Ovary (tissue), 9 donors: ENCODE measurements around the gene KANK2. TPM values are rescaled to one million over a fixed set of nuclear protein-coding genes. Genes with fewer than 3 reads are reported as not detected.
A peak's percentile ranks its signal among the peaks of the same experiment; 100 is the strongest.
"Not testable (repeated sequence)": the region's sequence is repeated elsewhere in the genome, so short reads cannot be mapped to it uniquely, and the experiment has no call there.

ENCODE experiments used
- DNase-seq, 5 donors: peaks; one replicate each; pipeline ENCODE4 v3.0.0-alpha.2; 2019 to 2020
- H3K27ac ChIP-seq, 2 donors: fragments of 200-600 bp; one replicate each; pipeline versions ENCODE4 v1.5.1 to v1.8.0; 2019 to 2022
- H3K27me3 ChIP-seq: fragments of 200-600 bp; one replicate; pipeline ENCODE4 v1.8.0; 2022
- H3K36me3 ChIP-seq: fragments of 200-600 bp; sonication (generic); one replicate; pipeline ENCODE4 v1.5.1; 2019
- H3K4me1 ChIP-seq: one replicate; pipeline ENCODE4 v1.8.1; 2013; ENCODE audit warnings: mild to moderate bottlenecking, moderate library complexity; ENCODE audit not compliant: insufficient read depth
- H3K4me3 ChIP-seq: fragments of 200-600 bp; sonication (generic); one replicate; pipeline ENCODE4 v1.5.1; 2017
- H3K9me3 ChIP-seq, 2 donors: fragments of 200-600 bp in 1 of 2; sonication (generic) in 1 of 2; one replicate each; pipeline versions ENCODE4 v1.5.1 to v1.8.1; 2013 to 2019; ENCODE audit warnings: mild to moderate bottlenecking in 1 of 2, moderate library complexity in 1 of 2
- CTCF ChIP-seq, 3 donors: fragments of 450-650 bp in 2 of 3; fragments of 200-600 bp in 1 of 3; IDR thresholded peaks; one replicate each; pipeline versions ENCODE4 v1.5.1 to v1.8.0; 2016 to 2022; ENCODE audit warnings: antibody characterized with exemption in 3 of 3, mild to moderate bottlenecking in 1 of 3
- EP300 ChIP-seq: sonication (generic); formaldehyde crosslinking; IDR thresholded peaks from one replicate; pipeline ENCODE4 v1.6.1; 2017; ENCODE audit warnings: antibody characterized with exemption
- POLR2A ChIP-seq: fragments of 450-650 bp; IDR thresholded peaks from one replicate; pipeline ENCODE4 v1.6.1; 2017; ENCODE audit warnings: antibody characterized with exemption, mild to moderate bottlenecking, moderate library complexity
- WGBS, 3 donors: extraction: QIAGEN DNeasy Blood & Tissue Kit in 1 of 3; methylation state at CpG; one replicate each; pipeline versions ENCODE4 v1.1.5 to v1.1.7; 2013 to 2017; 5-methylcytosine and 5-hydroxymethylcytosine counted together
- intact Hi-C, 4 donors: fragments of 100-400 bp; cut with DNase I; formaldehyde crosslinking; loops; one replicate each; pipeline versions ENCODE4 v1.11.0 to v1.15.1; 2022 to 2023
- polyA plus RNA-seq, 2 donors: library from polyadenylated mRNA; stranded (reverse); fragments of 200-250 nt in 1 of 2; fragments of 350-450 nt in 1 of 2; fragmentation: Illumina TruSeq in 1 of 2; extraction: RNeasy Lipid Tissue Mini Kit (QIAGEN cat#74804) in 1 of 2; gene quantifications; one replicate each; pipeline ENCODE4 v1.2.3, GENCODE V29; 2013 to 2014
- total RNA-seq, 7 donors: library from RNA; depleted of rRNA in 2 of 7; stranded (reverse); fragments of >200 nt in 2 of 7; fragmentation: NEBNext Ultra II Directional in 3 of 7; extraction: Animal tissue kit (Norgen Biotek cat#: 25700) in 3 of 7; gene quantifications; one replicate each; pipeline versions ENCODE4 v1.1.0 to v1.2.4, GENCODE V29; 2016 to 2023
- donor health status: DM: no; HTN: no; CAD: no; lungs with moderate emphysema.
- donor health status: DM: no; HTN: no; CAD: no.
- donor health status: Bipolar disorder and iron deficiency.
- donor health status: DM: yes; HTN: yes; CAD: no.
- donor health status: DM: no; HTN: no; CAD: no.
- donor health status: DM: yes; HTN: yes; CAD: no.

KANK2 gene
- total and polyA plus RNA-seq, 9 donors: 238 to 642 (median 433) TPM

- 50 to 57% (median 50%) methylated on average over 13 of the region's 13 CpGs for WGBS, 3 donors
- Histone ChIP-seq H3K9me3 (no peaks in the 10 kb centered on the region), H3K4me3 (no peak overlapping the region), H3K36me3 (no peaks in the 10 kb centered on the region), H3K4me1 (peaks cover 13% of the 10 kb centered on the region), H3K27me3 (no peaks in the 10 kb centered on the region), H3K27ac (peak overlapping the region; percentile 78 to 85)
- no peak for DNase-seq
- TF ChIP-seq CTCF (IDR thresholded peaks at IDR 0.05): no peak
- no peak for TF ChIP-seq POLR2A
- TF ChIP-seq EP300: no peak
- intact Hi-C loops: no loop called here
Observed at GRCh38 chr19:11165486-11166030, 31.8 kb downstream of the KANK2 start.

- DNase-seq: peak; percentile 81 to 89 (median 84)
- Histone ChIP-seq H3K4me1 (peaks cover 13% of the 10 kb centered on the region), H3K9me3 (no peaks in the 10 kb centered on the region), H3K36me3 (no peaks in the 10 kb centered on the region), H3K27ac (peak overlapping the region; percentile 78 to 85), H3K4me3 (no peak overlapping the region), H3K27me3 (no peaks in the 10 kb centered on the region)
- intact Hi-C loops: no loop called here
- WGBS, 3 donors: 3 to 12% (median 8%) methylated on average over 17 of the region's 17 CpGs
- TF ChIP-seq CTCF (IDR thresholded peaks at IDR 0.05) (no peak), EP300 (peak; percentile 5), POLR2A (peak; percentile 13)
Observed at GRCh38 chr19:11164879-11165406, 32.4 kb downstream of the KANK2 start.

GRCh38 chr19:11164296-11164695, 33.0 kb downstream of the KANK2 start:
- no peak for DNase-seq
- no peaks in the 10 kb centered on the region for H3K36me3 ChIP-seq
- no peak overlapping the region for H3K4me3 ChIP-seq
- no peaks in the 10 kb centered on the region for H3K27me3 ChIP-seq
- no peaks in the 10 kb centered on the region for H3K9me3 ChIP-seq
- H3K27ac ChIP-seq: peak overlapping the region; percentile 78 to 85
- H3K4me1 ChIP-seq: peaks cover 16% of the 10 kb centered on the region
- intact Hi-C loops: no loop called here
- TF ChIP-seq EP300: no peak
- TF ChIP-seq POLR2A: no peak
- TF ChIP-seq CTCF (IDR thresholded peaks at IDR 0.05): no peak
- WGBS, 3 donors: 48 to 68% (median 62%) methylated on average over 11 of the region's 11 CpGs

GRCh38 chr19:11160440-11160768, 36.9 kb downstream of the KANK2 start:
- peak overlapping the region; percentile 6 to 14 for H3K27ac ChIP-seq
- H3K36me3 ChIP-seq, H3K4me3 ChIP-seq, H3K9me3 ChIP-seq, H3K27me3 ChIP-seq, intact Hi-C loops, DNase-seq: not testable (repeated sequence)
- WGBS, 3 donors: 90 to 94% (median 94%) methylated on average over 2 of the region's 2 CpGs
- H3K4me1 ChIP-seq: peaks cover 12% of the 10 kb centered on the region

- intact Hi-C loops: loop anchor here in 1 of 4 donors (5.0 kb wide), 1 partner anchor 37 kb away; the partner anchor contains the start of gene KANK2
- no peak overlapping the region for H3K4me3 ChIP-seq
- H3K27me3 ChIP-seq: no peaks in the 10 kb centered on the region
- peak overlapping the region; percentile 6 to 27 for H3K27ac ChIP-seq
- peaks cover 15% of the 10 kb centered on the region for H3K4me1 ChIP-seq
- H3K36me3 ChIP-seq: no peaks in the 10 kb centered on the region
- TF ChIP-seq EP300 (no peak), CTCF (IDR thresholded peaks at IDR 0.05) (no peak), POLR2A (no peak)
- DNase-seq: peak in 1 of 5 donors; percentile 65
- WGBS, 3 donors: 14 to 19% (median 16%) methylated on average over 16 of the region's 16 CpGs
- H3K9me3 ChIP-seq: no peaks in the 10 kb centered on the region
Observed at GRCh38 chr19:11159598-11160439, 37.5 kb downstream of the KANK2 start.
